K562 (cell line): ENCODE measurements around the gene IPO7. TPM values are rescaled to one million over a fixed set of nuclear protein-coding genes. Genes with fewer than 3 reads are reported as not detected.

Experiments
- BRD4 ChIP-seq: fragments of 200-600 bp; sonication (generic); IDR thresholded peaks from 2 replicates; pipeline ENCODE4 v1.6.1; 2017; ENCODE audit warnings: inconsistent platforms
- GTF2E2 ChIP-seq: fragments of 200-800 bp; sonication (Bioruptor generic); IDR thresholded peaks from 2 replicates; pipeline ENCODE4 v1.6.1; 2016; ENCODE audit warnings: missing genetic modification characterization, missing compliant biosample characterization
- GTF2F1 ChIP-seq: IDR thresholded peaks from 2 replicates; pipeline ENCODE4 v1.6.1; 2011; ENCODE audit warnings: low read depth, low read length, improper control_type of control experiment
- JUND ChIP-seq, 2 experiments: IDR thresholded peaks; 2 replicates in 1 of 2; 3 replicates in 1 of 2; pipeline ENCODE4 v1.6.1; 2011; ENCODE audit warnings: borderline replicate concordance in 2 of 2, low read depth in 2 of 2, low read length in 2 of 2, improper control_type of control experiment in 1 of 2, missing biosample characterization in 1 of 2, missing genetic modification characterization in 1 of 2, missing genetic modification reagents in 1 of 2
- KLF1 ChIP-seq: fragments of 450-650 bp; IDR thresholded peaks from 2 replicates; pipeline ENCODE4 v1.6.1; 2016; ENCODE audit warnings: missing genetic modification characterization, missing compliant biosample characterization
- MTA1 ChIP-seq: fragments of 450-650 bp; IDR thresholded peaks from 2 replicates; pipeline ENCODE4 v1.6.1; 2017; ENCODE audit warnings: borderline replicate concordance
- PKNOX1 ChIP-seq: fragments of 450-650 bp; IDR thresholded peaks from 2 replicates; pipeline ENCODE4 v1.6.1; 2016
- POLR2B ChIP-seq: fragments of 450-650 bp; IDR thresholded peaks from 2 replicates; pipeline ENCODE4 v1.6.1; 2018; ENCODE audit warnings: low read depth; ENCODE audit not compliant: partially characterized antibody
- RB1 ChIP-seq: fragments of 450-650 bp; IDR thresholded peaks from 2 replicates; pipeline ENCODE4 v1.6.1; 2017; ENCODE audit warnings: low read depth, mild to moderate bottlenecking
- RBM25 ChIP-seq: fragments of 200-400 bp; formaldehyde crosslinking; IDR thresholded peaks from 2 replicates; pipeline ENCODE4 v1.6.1; 2018; ENCODE audit warnings: low read length, low read depth, moderate library complexity; ENCODE audit not compliant: severe bottlenecking
- RUNX1 ChIP-seq: sonication (generic); IDR thresholded peaks from 2 replicates; pipeline ENCODE4 v1.6.1; 2016; ENCODE audit warnings: antibody characterized with exemption, low read depth
- SIX5 ChIP-seq, 2 experiments: IDR thresholded peaks; 2 replicates each; pipeline ENCODE4 v1.6.1; 2011; ENCODE audit warnings: low read length in 2 of 2, borderline replicate concordance in 1 of 2, low read depth in 1 of 2, mild to moderate bottlenecking in 1 of 2, moderate library complexity in 1 of 2; ENCODE audit not compliant: insufficient read depth in 1 of 2
- SMAD1 ChIP-seq: fragments of 150-350 bp; IDR thresholded peaks from 2 replicates; pipeline ENCODE4 v1.6.1; 2014; ENCODE audit warnings: low read length, low read depth; ENCODE audit not compliant: partially characterized antibody
- ZBED1 ChIP-seq: IDR thresholded peaks from 2 replicates; pipeline ENCODE4 v1.6.1; 2014
- ZNF212 ChIP-seq: fragments of 450-650 bp; formaldehyde crosslinking; IDR thresholded peaks from 2 replicates; pipeline ENCODE4 v1.4.0; 2020; ENCODE audit warnings: mild to moderate bottlenecking
- ZNF282 ChIP-seq: sonication (generic); formaldehyde crosslinking; IDR thresholded peaks from 2 replicates; pipeline ENCODE4 v1.8.1; 2023; ENCODE audit warnings: missing genetic modification reagents
- ZZZ3 ChIP-seq: fragments of 450-650 bp; IDR thresholded peaks from 2 replicates; pipeline ENCODE4 v1.6.1; 2016; ENCODE audit warnings: antibody characterized with exemption, mild to moderate bottlenecking, moderate library complexity
- polyA plus RNA-seq, 8 experiments: library from polyadenylated mRNA; depleted of rRNA in 4 of 8; stranded (reverse) in 5 of 8; unstranded in 3 of 8; fragments of >200 nt; fragmentation: Nextera tagmentation in 2 of 8; fragmentation: Illumina TruSeq in 1 of 8; extraction: Ambion mirVana in 2 of 8; extraction: Trizol in 1 of 8; gene quantifications; 2 replicates each; pipeline versions ENCODE4 v1.2.1 to v1.2.3, GENCODE V29; 2011 to 2014; ENCODE audit warnings: inconsistent platforms in 1 of 8, missing spikeins in 1 of 8
- total RNA-seq, 7 experiments: library from RNA; depleted of rRNA in 6 of 7; stranded (reverse); fragments of >200 nt in 6 of 7; fragmentation: Illumina TruSeq in 2 of 7; extraction: Trizol in 2 of 7; gene quantifications; 2 replicates each; pipeline versions ENCODE4 v1.2.1 to v1.2.3, GENCODE V29; 2011 to 2021; ENCODE audit warnings: low replicate concordance in 1 of 7
- TF ChIP-seq, protein P1 (sequence below), 2 experiments: fragments of 450-650 bp in 1 of 2; IDR thresholded peaks; 2 replicates each; pipeline ENCODE4 v1.6.1; 2011 to 2017; ENCODE audit warnings: low read depth in 2 of 2, antibody characterized with exemption in 1 of 2, borderline replicate concordance in 1 of 2, low read length in 1 of 2, mild to moderate bottlenecking in 1 of 2, mixed read lengths in 1 of 2; ENCODE audit not compliant: control insufficient read depth in 1 of 2
- TF ChIP-seq, protein P2 (sequence below): fragments of 250-450 bp; sonication (Bioruptor Pico); IDR thresholded peaks from 2 replicates; pipeline ENCODE4 v1.5.0; 2021; ENCODE audit warnings: mild to moderate bottlenecking, moderate library complexity

Gene IPO7
- total and polyA plus RNA-seq, 9 of the 15 experiments (the other 6 are each of a cell fraction or from before 2014, with no cell fraction given), result 23.6 to 138 (median 110) TPM

DNA sequence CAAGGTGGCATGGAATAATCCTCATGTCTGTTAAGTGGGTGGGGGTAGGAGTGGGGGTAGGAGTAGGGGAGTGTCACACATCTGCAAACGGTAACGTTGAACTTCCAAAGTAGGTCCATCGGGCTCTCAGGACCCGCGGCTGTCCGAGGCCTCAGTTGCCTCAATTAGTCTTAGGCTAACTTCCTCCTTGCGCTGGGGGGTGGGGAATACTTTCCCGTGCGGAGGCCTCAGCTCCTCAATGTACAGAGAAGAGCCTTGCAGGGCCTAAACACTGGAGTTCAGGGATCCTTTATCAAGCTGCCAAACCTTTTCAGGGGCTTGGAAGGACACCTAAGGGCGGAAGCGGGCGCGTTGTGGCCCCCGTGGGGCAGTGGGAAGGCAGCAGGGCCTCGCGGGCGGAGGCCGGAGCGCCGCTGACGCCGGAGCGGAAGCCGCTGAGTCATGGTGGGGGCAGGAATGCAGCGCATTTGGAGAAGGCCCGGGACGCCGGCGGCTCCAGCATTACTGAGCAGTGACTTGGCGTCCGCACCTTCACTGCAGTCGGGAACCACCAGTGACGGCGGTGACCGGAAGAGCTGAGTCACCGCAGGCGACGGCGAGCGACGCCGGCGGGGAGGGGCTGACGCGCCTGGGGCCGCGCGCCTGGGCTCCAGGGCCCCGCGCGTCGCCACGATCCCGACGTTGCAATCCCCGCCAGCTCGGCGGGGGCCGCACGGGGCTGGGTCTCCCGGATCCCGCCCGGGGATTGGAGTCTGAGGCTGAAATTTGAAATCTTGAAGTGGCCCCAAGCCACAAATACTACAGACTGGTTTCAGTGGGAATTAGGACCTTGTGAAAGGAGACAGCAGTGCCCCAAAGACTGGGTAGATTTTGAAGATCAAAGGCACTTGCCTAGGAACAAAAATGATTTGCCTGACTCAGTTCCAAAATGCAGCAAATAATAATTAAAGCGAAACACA is 20.2 kb upstream of the IPO7 start (continued):
- TF ChIP-seq GTF2E2 (tag) (peak; percentile 31; the same call in 1 of the 2 replicates), KLF1 (peak; percentile 96), RBM25 (no peak), ZZZ3 (no peak), SMAD1 (peak; percentile 60), ZNF212 (CRISPR knock-in tag) (no peak), RB1 (peak; percentile 86; the same call in 1 of the 2 replicates), PKNOX1 (0 out of 2 replicates have a peak, but pooled peaks have one; percentile 28), RUNX1 (no peak), SIX5 (IDR thresholded peaks at IDR 0.05; ENCODE audit: borderline replicate concordance in 1 of 2, insufficient read depth in 1 of 2, low read depth in 1 of 2, low read length in 2 of 2) (no peak), POLR2B (peak; percentile 48), GTF2F1 (peak; percentile 70), ZBED1 (0 out of 2 replicates have a peak, but pooled peaks have one; percentile 28), JUND (IDR thresholded peaks at IDR 0.05; ENCODE audit: borderline replicate concordance, low read depth, low read length) (peak; percentile 93), JUND (tag; IDR thresholded peaks at IDR 0.05; ENCODE audit: borderline replicate concordance, low read depth, low read length) (peak; percentile 92; the same call in 2 of the 3 replicates), MTA1 (peak; percentile 94), BRD4 (peak; percentile 98), ZNF282 (CRISPR knock-in tag) (no peak)
- TF ChIP-seq, protein P1, sequence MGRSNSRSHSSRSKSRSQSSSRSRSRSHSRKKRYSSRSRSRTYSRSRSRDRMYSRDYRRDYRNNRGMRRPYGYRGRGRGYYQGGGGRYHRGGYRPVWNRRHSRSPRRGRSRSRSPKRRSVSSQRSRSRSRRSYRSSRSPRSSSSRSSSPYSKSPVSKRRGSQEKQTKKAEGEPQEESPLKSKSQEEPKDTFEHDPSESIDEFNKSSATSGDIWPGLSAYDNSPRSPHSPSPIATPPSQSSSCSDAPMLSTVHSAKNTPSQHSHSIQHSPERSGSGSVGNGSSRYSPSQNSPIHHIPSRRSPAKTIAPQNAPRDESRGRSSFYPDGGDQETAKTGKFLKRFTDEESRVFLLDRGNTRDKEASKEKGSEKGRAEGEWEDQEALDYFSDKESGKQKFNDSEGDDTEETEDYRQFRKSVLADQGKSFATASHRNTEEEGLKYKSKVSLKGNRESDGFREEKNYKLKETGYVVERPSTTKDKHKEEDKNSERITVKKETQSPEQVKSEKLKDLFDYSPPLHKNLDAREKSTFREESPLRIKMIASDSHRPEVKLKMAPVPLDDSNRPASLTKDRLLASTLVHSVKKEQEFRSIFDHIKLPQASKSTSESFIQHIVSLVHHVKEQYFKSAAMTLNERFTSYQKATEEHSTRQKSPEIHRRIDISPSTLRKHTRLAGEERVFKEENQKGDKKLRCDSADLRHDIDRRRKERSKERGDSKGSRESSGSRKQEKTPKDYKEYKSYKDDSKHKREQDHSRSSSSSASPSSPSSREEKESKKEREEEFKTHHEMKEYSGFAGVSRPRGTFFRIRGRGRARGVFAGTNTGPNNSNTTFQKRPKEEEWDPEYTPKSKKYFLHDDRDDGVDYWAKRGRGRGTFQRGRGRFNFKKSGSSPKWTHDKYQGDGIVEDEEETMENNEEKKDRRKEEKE (IDR thresholded peaks at IDR 0.05; ENCODE audit: borderline replicate concordance in 1 of 2, control insufficient read depth in 1 of 2, low read depth in 2 of 2, low read length in 1 of 2), result no peak
- TF ChIP-seq, protein P2, sequence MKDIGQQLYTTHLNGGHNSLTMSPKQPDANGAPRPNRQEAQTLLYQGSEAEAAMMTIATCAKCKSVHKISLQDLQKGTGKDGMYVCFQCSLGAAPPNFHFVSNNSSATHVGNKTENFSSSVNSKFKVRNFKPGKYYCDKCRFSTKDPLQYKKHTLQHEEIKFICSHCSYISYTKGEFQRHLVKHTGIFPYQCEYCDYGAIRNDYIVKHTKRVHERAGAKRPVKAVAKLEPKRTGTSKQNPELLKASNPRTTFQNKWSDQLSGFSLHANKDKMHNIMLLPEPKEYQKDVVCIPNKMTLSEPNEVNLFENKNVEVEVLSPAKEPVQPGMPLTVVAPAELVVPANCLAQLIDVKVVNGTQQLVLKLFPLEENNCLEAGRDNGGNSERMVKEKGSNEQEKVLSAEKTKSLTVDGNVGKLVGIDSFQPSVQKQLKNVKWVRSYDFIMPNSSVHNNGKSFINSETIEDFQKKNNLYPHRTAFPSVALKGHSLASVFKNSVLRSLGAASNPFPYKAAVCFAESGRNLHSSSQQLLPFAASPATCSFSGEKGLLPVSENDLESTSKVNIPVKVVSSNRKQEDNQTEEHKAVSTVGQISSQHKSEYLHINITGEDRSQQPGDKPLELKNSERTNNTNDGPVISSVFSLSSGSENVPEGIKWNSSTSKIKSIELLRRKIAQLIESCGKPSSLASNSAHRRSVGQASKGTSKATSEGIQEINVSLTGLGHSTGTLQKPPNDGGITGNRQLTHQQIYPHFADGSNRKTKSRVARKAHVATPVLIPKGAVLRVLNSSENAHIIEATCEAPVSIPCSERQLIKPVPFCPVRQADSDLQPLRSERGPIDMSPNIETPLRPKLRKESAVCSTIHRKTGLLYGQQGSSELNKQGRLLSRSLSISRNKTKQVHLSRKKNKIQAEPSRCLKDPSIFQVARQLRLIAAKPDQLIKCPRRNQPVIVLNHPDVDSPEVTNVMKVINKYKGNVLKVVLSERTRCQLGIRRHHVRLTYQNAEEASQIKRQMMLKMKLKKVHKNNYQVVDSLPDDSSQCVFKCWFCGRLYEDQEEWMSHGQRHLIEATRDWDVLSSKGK (CRISPR knock-in tag), result no peak
